Prostate gland (tissue), 2 donors: ENCODE data around the gene IGSF23.

Source experiments
- CTCF ChIP-seq, 4 experiments: fragments of 200-600 bp in 2 of 4; fragments of 450-650 bp in 2 of 4; sonication (generic) in 2 of 4; IDR thresholded peaks; 1 replicate in 3 of 4; 2 replicates in 1 of 4; pipeline ENCODE4 v1.5.1; 2016 to 2019; ENCODE audit warnings: antibody characterized with exemption in 4 of 4, mild to moderate bottlenecking in 2 of 4, moderate library complexity in 2 of 4
- POLR2A ChIP-seq: fragments of 450-650 bp; IDR thresholded peaks from one replicate; pipeline ENCODE4 v1.6.1; 2016; ENCODE audit warnings: antibody characterized with exemption, mild to moderate bottlenecking
- POLR2AphosphoS5 ChIP-seq: sonication (generic); formaldehyde crosslinking; IDR thresholded peaks from one replicate; pipeline ENCODE4 v1.6.1; 2017; ENCODE audit warnings: antibody characterized with exemption

GRCh38 chr19:44646049-44646416 lies 32.7 kb downstream of the IGSF23 start:
- TF ChIP-seq CTCF (IDR thresholded peaks at IDR 0.05) (no peak), POLR2A (no peak), POLR2AphosphoS5 (no peak)
